ENCODE measurements around the gene MTNR1B.

The MTNR1B gene

DNA sequence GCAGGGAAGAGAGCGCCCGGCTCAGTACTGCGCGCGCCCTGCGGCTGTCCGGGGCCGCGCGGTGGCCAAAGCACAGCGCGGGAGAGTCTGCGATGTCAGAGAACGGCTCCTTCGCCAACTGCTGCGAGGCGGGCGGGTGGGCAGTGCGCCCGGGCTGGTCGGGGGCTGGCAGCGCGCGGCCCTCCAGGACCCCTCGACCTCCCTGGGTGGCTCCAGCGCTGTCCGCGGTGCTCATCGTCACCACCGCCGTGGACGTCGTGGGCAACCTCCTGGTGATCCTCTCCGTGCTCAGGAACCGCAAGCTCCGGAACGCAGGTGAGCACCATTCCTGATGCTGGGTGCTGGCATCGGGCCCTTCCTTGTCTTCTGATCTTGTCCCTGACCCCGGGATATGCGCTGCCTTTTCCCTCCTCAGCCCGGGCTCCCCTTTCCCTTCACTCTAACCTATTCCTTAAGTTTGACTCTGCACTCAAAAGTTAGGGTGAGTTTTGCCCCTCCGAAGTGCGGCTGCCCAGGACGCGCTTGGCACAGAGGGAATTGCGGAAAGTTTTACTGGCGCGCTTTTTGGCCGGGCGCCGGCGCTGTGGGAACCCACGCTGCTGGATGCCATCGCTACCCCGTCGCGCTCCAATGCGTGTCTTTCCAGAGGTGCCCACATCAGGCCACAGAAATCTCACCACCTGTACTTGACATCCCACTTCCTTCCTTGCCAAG lies at the start of gene MTNR1B:
MTNR1B (plus strand) TSS at position 18 of the 714 bp plus-strand sequence; CDS start at position 93, 75 bp downstream.
- DNase-seq (ENCODE audit: extremely low read depth in 1 of 2, low read depth in 1 of 2) = no peak

DNA sequence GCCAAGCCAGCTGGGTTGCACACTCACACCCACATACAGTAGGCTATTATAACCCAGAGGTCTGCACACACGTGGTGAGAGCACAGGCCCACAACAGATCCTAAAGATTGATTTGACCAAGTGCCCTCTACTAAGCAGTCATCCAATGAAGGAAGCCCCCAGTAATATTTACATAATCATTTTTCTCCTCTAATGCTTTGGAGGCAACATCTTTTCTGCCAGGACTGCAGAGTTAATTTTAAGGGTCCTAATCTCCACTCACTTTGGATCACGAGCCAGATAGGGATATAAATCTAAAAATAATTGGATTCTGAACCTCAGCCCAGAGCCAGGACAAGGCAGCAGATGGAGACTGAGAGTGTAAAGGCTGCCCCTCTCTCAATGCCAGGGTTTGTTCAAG lies 49.1 kb upstream of the MTNR1B start:
- DNase-seq (ENCODE audit: extremely low read depth in 1 of 2, low read depth in 1 of 2) = no peak

DNA sequence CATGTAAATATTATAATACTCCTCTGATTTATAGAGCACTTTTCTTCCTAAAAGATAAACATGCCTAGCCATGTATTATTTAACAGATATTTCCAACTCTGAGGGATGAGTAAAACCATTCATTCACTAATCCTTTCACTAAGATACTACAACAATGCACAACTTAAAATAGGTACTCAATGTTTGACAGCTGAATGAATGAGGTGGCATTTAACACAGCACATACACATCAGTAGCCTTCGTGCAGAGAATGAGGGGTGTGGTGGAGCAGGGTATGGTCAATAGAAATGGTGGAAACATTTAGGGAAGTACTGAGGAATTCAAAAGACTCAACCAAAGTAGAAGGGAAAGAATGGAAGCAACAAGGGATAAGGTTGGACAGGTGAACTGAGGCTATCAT lies 46.7 kb upstream of the MTNR1B start:
- no peak for DNase-seq (ENCODE audit: extremely low read depth in 1 of 2, low read depth in 1 of 2)

DNA sequence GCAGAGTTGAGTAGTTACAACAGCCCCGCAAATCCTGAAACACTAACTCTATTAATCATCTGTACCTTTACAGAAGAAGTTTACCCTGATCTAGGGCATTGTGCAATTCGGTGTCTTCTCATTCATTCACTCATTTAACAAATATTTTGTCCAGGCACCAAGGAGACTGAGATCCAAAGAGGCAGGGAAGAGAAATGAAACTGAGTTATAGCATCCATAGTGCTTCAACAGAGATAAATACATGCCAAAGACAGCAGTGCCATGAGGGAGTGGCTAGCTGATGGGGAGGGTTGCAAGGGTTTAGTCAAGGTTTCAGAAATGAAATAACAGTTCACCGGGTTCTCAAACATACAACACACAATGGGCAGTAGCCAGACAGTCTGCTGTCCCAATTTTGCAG lies 40.2 kb upstream of the MTNR1B start:
- no peak for DNase-seq (ENCODE audit: extremely low read depth in 1 of 2, low read depth in 1 of 2)

DNA sequence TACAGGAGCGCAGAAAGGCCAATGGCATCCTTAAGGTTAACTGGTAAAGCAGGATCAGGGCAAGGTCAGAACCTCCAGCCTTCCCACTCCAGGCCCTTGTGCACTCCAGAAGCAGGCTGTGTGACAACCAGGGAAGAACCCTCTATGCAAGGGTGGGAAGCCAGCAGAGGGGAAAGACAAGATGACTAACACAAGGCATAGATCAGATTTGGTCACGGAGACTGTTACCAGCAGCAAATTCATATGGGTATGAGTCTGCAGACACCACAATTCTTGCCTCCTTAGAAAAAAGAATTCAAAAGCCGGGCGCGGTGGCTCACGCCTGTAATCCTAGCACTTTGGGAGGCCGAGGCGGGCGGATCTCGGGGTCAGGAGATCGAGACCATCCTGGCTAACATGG lies 39.8 kb upstream of the MTNR1B start:
- no peak for DNase-seq (ENCODE audit: extremely low read depth in 1 of 2, low read depth in 1 of 2)

DNA sequence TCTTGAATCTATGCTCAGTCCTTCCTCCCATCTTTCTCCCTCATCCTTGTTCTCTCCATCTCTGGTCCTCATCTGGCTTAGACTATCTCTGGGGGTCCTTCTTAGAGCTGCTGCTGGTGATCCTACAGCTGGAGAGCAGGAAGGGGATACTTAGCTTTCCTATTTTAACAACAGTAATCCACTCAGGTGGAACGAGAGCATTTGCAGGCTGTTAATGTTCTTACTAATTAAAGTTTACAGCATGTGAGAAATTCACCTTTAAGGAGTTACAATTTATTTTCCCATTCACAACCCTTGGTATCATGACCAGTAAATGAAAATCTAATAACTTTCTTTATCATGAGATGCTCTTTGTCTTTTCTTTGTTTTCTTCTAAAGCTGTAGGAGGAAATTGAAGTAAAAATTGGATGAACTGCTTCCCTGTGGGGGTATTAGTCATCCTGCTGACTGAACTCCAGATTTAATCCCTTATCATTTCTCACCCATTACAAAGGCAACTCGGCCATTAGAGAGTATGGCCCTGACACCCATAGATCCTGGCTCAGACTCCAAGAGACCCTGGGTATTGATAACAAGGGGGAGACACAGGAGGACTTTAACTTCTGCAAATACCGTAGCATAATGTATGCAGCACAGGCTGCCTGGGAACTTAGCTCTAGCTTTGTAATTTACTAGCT lies 37.6 kb upstream of the MTNR1B start:
- no peak for DNase-seq (ENCODE audit: extremely low read depth in 1 of 2, low read depth in 1 of 2)

GRCh38 chr11:92939305-92939704 lies 30.1 kb upstream of the MTNR1B start:
- DNase-seq (ENCODE audit: extremely low read depth in 1 of 2, low read depth in 1 of 2) = no peak

DNA sequence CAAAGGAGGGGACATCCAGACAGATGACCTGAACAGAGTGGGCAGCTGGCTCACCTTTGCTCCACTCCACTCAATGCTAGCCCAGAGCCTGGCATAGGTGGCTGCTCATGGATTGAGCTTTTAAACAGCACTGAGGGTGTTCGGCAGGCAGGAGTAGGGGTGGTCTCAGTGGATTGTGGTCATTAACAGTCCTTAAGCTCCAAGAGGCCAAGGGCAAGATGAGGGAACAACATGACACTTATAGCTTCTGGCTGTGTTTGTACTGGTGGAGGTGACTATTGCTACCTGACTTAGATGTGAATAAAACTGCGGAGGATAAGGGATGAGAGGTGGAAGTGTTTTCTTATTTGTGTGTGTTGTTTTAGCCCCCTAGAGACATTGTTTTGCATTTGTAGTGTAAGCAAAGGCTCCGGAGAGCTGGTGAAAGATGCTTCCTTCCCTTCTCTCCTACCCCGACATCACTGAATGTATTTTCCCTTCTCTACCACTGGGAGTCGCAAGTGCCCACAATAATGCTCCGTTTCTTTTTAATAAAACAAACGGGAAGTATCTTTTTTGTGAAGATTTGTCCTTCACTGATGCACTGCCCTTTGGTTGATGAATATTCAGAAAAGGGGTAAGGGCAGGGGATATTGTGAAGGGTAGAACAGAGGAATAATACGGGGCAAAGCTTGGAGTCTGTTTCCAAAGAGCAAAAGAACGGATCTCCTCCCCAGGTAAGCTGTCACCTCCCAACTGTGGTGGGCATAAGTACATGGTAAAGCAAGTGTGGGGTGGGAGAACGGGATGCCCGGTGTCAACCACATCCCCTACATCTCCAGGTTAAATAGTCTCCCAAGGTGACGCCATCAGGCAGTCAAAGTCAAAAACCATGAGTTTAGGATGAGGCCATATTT lies 27.5 kb upstream of the MTNR1B start:
- no peak for DNase-seq (ENCODE audit: extremely low read depth in 1 of 2, low read depth in 1 of 2)

- no peak for DNase-seq (ENCODE audit: extremely low read depth in 1 of 2, low read depth in 1 of 2)
Measured at GRCh38 chr11:92946707-92947106, 22.7 kb upstream of the MTNR1B start.

DNA sequence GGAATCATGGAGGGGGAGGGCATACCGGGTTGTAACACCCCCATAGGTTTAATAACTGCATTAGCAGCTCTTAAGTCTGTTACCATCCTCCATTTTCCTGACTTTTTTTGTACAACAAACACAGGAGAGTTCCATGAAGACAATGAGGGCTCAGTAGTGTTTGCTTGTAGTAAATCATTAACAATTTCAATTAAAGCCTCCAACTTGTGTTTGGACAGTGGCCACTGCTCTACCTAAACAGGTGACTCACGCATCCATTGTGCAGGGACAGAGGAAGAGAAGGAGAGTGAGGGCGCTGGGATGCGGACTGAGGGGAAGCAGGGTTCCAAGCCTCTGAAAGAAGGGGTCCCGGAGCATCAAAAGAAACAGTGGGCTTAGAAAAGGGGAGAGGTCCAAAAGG lies 21.3 kb upstream of the MTNR1B start:
- no peak for DNase-seq (ENCODE audit: extremely low read depth in 1 of 2, low read depth in 1 of 2)

DNA sequence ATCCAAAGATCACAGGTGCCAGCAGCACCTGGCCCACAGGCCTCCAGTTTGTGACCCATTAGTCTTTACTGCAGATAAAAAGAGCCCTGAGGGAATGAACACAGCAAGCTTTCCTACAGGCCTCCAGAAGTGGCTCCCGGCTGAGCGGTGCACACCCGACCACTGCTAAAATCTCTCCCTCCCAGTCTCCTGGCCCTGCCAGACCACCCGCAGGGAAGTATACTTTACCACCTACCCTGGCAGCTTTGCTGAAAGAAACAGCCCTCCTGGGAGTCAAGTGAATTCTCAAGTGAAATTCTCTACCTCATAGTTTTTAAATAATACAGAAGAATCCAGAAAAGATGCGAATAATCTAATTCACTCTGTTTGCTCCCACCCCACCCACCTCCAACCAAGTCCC lies 15.4 kb upstream of the MTNR1B start:
- DNase-seq (ENCODE audit: extremely low read depth in 1 of 2, low read depth in 1 of 2) = no peak

GRCh38 chr11:92955860-92956259 lies 13.6 kb upstream of the MTNR1B start:
- DNase-seq (ENCODE audit: extremely low read depth in 1 of 2, low read depth in 1 of 2) = no peak

DNA sequence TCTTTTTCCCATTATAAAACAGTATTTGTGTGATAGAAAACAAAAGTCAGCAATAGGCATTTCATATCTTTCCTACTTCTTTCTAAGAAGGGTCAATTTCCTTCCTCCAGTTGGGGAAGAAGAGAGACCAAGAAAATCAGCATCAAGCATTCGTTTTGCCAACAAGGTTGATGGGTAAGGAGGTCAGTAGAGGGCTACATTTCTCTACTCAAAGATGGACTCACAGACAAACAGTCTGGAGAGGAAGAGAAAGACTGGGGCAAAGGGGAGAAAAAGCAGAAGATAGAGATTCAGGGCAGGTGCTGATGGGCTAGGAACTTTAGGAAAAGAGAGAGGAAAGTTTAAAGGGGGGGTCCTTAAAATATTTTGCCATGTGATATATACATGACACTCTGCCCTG lies 8.6 kb upstream of the MTNR1B start:
- no peak for DNase-seq (ENCODE audit: extremely low read depth in 1 of 2, low read depth in 1 of 2)

- DNase-seq (ENCODE audit: extremely low read depth in 1 of 2, low read depth in 1 of 2) = no peak
Measured at GRCh38 chr11:92962446-92962845, 7.0 kb upstream of the MTNR1B start.

GRCh38 chr11:92964471-92964870 lies 5.0 kb upstream of the MTNR1B start:
- no peak for DNase-seq (ENCODE audit: extremely low read depth in 1 of 2, low read depth in 1 of 2)

DNA sequence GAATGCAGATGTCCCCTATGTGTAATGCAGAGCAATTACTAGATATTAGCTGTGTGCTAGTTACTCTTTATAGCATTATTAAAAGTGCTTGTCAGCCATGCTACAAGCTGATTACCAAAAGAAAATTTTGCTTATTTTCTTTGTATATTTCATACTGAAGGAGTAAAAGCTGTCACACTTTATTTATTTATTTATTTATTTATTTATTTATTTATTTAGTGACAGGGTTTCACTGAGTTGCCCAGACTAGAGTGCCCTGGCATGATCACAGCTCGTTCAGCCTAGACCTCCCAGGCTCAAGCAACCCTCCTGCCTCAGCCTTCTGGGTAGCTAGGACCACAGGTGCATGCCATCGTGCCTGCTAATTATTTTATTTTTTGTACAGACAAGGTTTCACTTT lies 4.3 kb upstream of the MTNR1B start:
- no peak for DNase-seq (ENCODE audit: extremely low read depth in 1 of 2, low read depth in 1 of 2)

- no peak for DNase-seq (ENCODE audit: extremely low read depth in 1 of 2, low read depth in 1 of 2)
Measured at GRCh38 chr11:92967178-92967577, 2.3 kb upstream of the MTNR1B start.

GRCh38 chr11:92967867-92968266 lies 1.6 kb upstream of the MTNR1B start:
- no peak for DNase-seq (ENCODE audit: extremely low read depth in 1 of 2, low read depth in 1 of 2)

DNA sequence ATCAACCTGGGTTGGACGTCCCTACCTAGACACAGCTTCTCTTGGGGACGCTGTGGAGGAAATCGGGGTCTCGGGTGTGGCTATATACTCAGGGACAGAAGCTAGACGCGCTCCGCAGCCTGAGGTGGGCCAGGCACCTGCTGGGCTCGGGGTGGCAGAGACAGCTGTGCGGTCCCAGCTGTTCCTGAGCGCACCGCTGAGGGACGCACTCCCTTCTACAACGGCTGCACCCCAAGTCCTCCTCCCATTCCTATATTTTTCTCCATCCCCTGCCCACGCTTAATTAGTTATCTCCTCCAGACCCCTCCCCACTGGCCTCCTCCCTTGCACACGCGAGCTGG lies 188 bp upstream of the MTNR1B start:
- DNase-seq (ENCODE audit: extremely low read depth in 1 of 2, low read depth in 1 of 2) = no peak

GRCh38 chr11:92972248-92972647 lies 2.8 kb downstream of the MTNR1B start:
- no peak for DNase-seq (ENCODE audit: extremely low read depth in 1 of 2, low read depth in 1 of 2)

GRCh38 chr11:92975285-92975684 lies 5.8 kb downstream of the MTNR1B start:
- DNase-seq (ENCODE audit: extremely low read depth in 1 of 2, low read depth in 1 of 2) = no peak

DNA sequence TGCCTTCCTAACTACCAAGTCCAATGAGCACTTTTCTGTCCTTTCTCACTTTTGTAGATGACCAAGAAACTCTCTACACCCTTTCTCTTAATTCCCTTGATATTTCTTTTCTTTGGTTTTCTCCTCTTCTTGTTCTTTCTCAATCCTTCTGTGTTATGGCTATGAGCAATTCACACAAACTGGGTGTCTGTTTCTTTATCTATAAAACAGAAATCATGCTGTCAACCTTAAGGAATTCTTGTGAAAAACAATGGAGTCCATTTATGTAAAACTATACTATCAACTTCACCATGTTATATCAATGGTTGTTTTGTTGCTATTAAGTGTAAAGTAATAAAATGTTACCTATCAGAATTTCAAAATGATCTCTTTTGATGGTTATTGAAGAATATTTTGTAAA lies 7.2 kb downstream of the MTNR1B start:
- no peak for DNase-seq (ENCODE audit: extremely low read depth in 1 of 2, low read depth in 1 of 2)
